HEK293 (cell line): ENCODE data around the gene LGALS8.

Experiments used
- BCL6B ChIP-seq: fragments of 450-650 bp; formaldehyde crosslinking; IDR thresholded peaks from 2 replicates; pipeline ENCODE4 v1.5.1; 2017; ENCODE audit warnings: missing biosample characterization, missing genetic modification characterization
- EGR2 ChIP-seq: fragments of 450-650 bp; formaldehyde crosslinking; IDR thresholded peaks from 2 replicates; pipeline ENCODE4 v1.5.1; 2016; ENCODE audit warnings: low read depth, missing biosample characterization, missing genetic modification characterization
- GFI1B ChIP-seq: fragments of 450-650 bp; formaldehyde crosslinking; IDR thresholded peaks from 2 replicates; pipeline ENCODE4 v1.5.1; 2016; ENCODE audit warnings: missing biosample characterization, missing genetic modification characterization
- IKZF3 ChIP-seq: fragments of 450-650 bp; IDR thresholded peaks from 2 replicates; pipeline ENCODE4 v1.5.0; 2018; ENCODE audit warnings: missing biosample characterization, mild to moderate bottlenecking, missing genetic modification characterization, moderate library complexity
- KLF16 ChIP-seq: fragments of 450-650 bp; formaldehyde crosslinking; IDR thresholded peaks from 2 replicates; pipeline ENCODE4 v1.5.1; 2017; ENCODE audit warnings: missing biosample characterization, missing genetic modification characterization
- OVOL3 ChIP-seq: fragments of 450-650 bp; formaldehyde crosslinking; IDR thresholded peaks from 2 replicates; pipeline ENCODE4 v1.5.1; 2016; ENCODE audit warnings: missing biosample characterization, missing genetic modification characterization
- SALL2 ChIP-seq: fragments of 450-650 bp; formaldehyde crosslinking; IDR thresholded peaks from 2 replicates; pipeline ENCODE4 v1.5.0; 2017; ENCODE audit warnings: missing biosample characterization, mild to moderate bottlenecking, missing genetic modification characterization, borderline replicate concordance
- SCRT2 ChIP-seq: fragments of 450-650 bp; formaldehyde crosslinking; IDR thresholded peaks from 2 replicates; pipeline ENCODE4 v1.5.1; 2016; ENCODE audit warnings: missing biosample characterization, missing genetic modification characterization
- SETDB1 ChIP-seq: IDR thresholded peaks from one replicate; pipeline ENCODE4 v1.6.1; 2017; ENCODE audit warnings: mild to moderate bottlenecking, low read length, moderate library complexity, mixed read lengths; ENCODE audit not compliant: insufficient read length
- SP2 ChIP-seq: fragments of 450-650 bp; formaldehyde crosslinking; IDR thresholded peaks from 2 replicates; pipeline ENCODE4 v1.5.1; 2016; ENCODE audit warnings: missing biosample characterization, missing genetic modification characterization
- SP7 ChIP-seq: fragments of 450-650 bp; formaldehyde crosslinking; IDR thresholded peaks from 2 replicates; pipeline ENCODE4 v1.5.1; 2016; ENCODE audit warnings: missing biosample characterization, missing genetic modification characterization
- TCF7L2 ChIP-seq: IDR thresholded peaks from 2 replicates; pipeline ENCODE4 v1.6.1; 2011; ENCODE audit warnings: low read depth, mild to moderate bottlenecking, inconsistent platforms, low read length, moderate library complexity, borderline replicate concordance
- ZFP3 ChIP-seq: fragments of 450-650 bp; formaldehyde crosslinking; IDR thresholded peaks from 2 replicates; pipeline ENCODE4 v1.5.1; 2016; ENCODE audit warnings: low read depth, missing biosample characterization, missing genetic modification characterization
- ZNF157 ChIP-seq: fragments of 450-650 bp; formaldehyde crosslinking; IDR thresholded peaks from 2 replicates; pipeline ENCODE4 v1.5.1; 2016; ENCODE audit warnings: missing biosample characterization, missing genetic modification characterization
- ZNF174 ChIP-seq: fragments of 450-650 bp; formaldehyde crosslinking; IDR thresholded peaks from 2 replicates; pipeline ENCODE4 v1.5.0; 2017; ENCODE audit warnings: missing biosample characterization, mild to moderate bottlenecking, missing genetic modification characterization
- ZNF184 ChIP-seq: fragments of 450-650 bp; IDR thresholded peaks from 2 replicates; pipeline ENCODE4 v1.5.1; 2018; ENCODE audit warnings: missing biosample characterization, mild to moderate bottlenecking, missing genetic modification characterization
- ZNF202 ChIP-seq: fragments of 450-650 bp; formaldehyde crosslinking; IDR thresholded peaks from 2 replicates; pipeline ENCODE4 v1.5.1; 2016; ENCODE audit warnings: missing biosample characterization, missing genetic modification characterization, borderline replicate concordance
- ZNF221 ChIP-seq: fragments of 450-650 bp; formaldehyde crosslinking; IDR thresholded peaks from 2 replicates; pipeline ENCODE4 v1.5.1; 2017; ENCODE audit warnings: missing biosample characterization, missing genetic modification characterization, borderline replicate concordance
- ZNF23 ChIP-seq: fragments of 450-650 bp; formaldehyde crosslinking; IDR thresholded peaks from 2 replicates; pipeline ENCODE4 v1.5.1; 2016; ENCODE audit warnings: missing biosample characterization, missing genetic modification characterization, borderline replicate concordance
- ZNF292 ChIP-seq: fragments of 450-650 bp; formaldehyde crosslinking; IDR thresholded peaks from 2 replicates; pipeline ENCODE4 v1.5.1; 2016; ENCODE audit warnings: low read depth, missing biosample characterization, missing genetic modification characterization, borderline replicate concordance
- ZNF37A ChIP-seq: fragments of 450-650 bp; IDR thresholded peaks from 2 replicates; pipeline ENCODE4 v1.5.1; 2018; ENCODE audit warnings: missing biosample characterization, missing genetic modification characterization
- ZNF404 ChIP-seq: fragments of 450-650 bp; formaldehyde crosslinking; IDR thresholded peaks from 2 replicates; pipeline ENCODE4 v1.5.1; 2017; ENCODE audit warnings: missing biosample characterization, missing genetic modification characterization
- ZNF510 ChIP-seq: fragments of 450-650 bp; formaldehyde crosslinking; IDR thresholded peaks from 2 replicates; pipeline ENCODE4 v1.5.1; 2018; ENCODE audit warnings: mild to moderate bottlenecking, missing genetic modification characterization, missing biosample characterization; ENCODE audit not compliant: insufficient replicate concordance
- ZNF610 ChIP-seq: fragments of 450-650 bp; formaldehyde crosslinking; IDR thresholded peaks from 2 replicates; pipeline ENCODE4 v1.5.1; 2016; ENCODE audit warnings: missing biosample characterization, missing genetic modification characterization, borderline replicate concordance
- ZNF624 ChIP-seq: fragments of 450-650 bp; formaldehyde crosslinking; IDR thresholded peaks from 2 replicates; pipeline ENCODE4 v1.5.1; 2017; ENCODE audit warnings: missing biosample characterization, missing genetic modification characterization
- ZNF654 ChIP-seq: fragments of 450-650 bp; formaldehyde crosslinking; IDR thresholded peaks from 2 replicates; pipeline ENCODE4 v1.5.1; 2016; ENCODE audit warnings: low read depth, missing biosample characterization, missing genetic modification characterization
- ZNF664 ChIP-seq: fragments of 450-650 bp; formaldehyde crosslinking; IDR thresholded peaks from 2 replicates; pipeline ENCODE4 v1.5.1; 2016; ENCODE audit warnings: missing biosample characterization, missing genetic modification characterization
- ZNF76 ChIP-seq: fragments of 450-650 bp; formaldehyde crosslinking; IDR thresholded peaks from 2 replicates; pipeline ENCODE4; 2016; ENCODE audit warnings: low read depth, missing biosample characterization, missing genetic modification characterization, borderline replicate concordance
- ZNF768 ChIP-seq: fragments of 450-650 bp; formaldehyde crosslinking; IDR thresholded peaks from 2 replicates; pipeline ENCODE4 v1.5.1; 2018; ENCODE audit warnings: missing biosample characterization, mild to moderate bottlenecking, missing genetic modification characterization
- ZNF830 ChIP-seq: fragments of 450-650 bp; IDR thresholded peaks from 2 replicates; pipeline ENCODE4 v1.5.0; 2018; ENCODE audit warnings: missing biosample characterization, missing genetic modification characterization, low read depth, mild to moderate bottlenecking, moderate library complexity
- ZSCAN16 ChIP-seq: fragments of 450-650 bp; formaldehyde crosslinking; IDR thresholded peaks from 2 replicates; pipeline ENCODE4 v1.5.1; 2016; ENCODE audit warnings: missing biosample characterization, missing genetic modification characterization
- ZSCAN23 ChIP-seq: fragments of 450-650 bp; formaldehyde crosslinking; IDR thresholded peaks from 2 replicates; pipeline ENCODE4 v1.5.1; 2016; ENCODE audit warnings: missing biosample characterization, missing genetic modification characterization
- ZSCAN30 ChIP-seq: fragments of 450-650 bp; IDR thresholded peaks from 2 replicates; pipeline ENCODE4 v1.5.1; 2018; ENCODE audit warnings: missing biosample characterization, mild to moderate bottlenecking, missing genetic modification characterization, moderate library complexity
- TF ChIP-seq, protein P1 (sequence below): fragments of 450-650 bp; formaldehyde crosslinking; IDR thresholded peaks from 2 replicates; pipeline ENCODE4 v1.5.1; 2016; ENCODE audit warnings: missing biosample characterization, missing genetic modification characterization, low read depth
- TF ChIP-seq, protein P2 (sequence below): fragments of 450-650 bp; formaldehyde crosslinking; IDR thresholded peaks from 2 replicates; pipeline ENCODE4 v1.5.1; 2016; ENCODE audit warnings: missing biosample characterization, missing genetic modification characterization
- TF ChIP-seq, protein P3 (sequence below): fragments of 450-650 bp; formaldehyde crosslinking; optimal IDR thresholded peaks from 2 replicates; pipeline ENCODE3; 2016; ENCODE audit warnings: missing biosample characterization, mild to moderate bottlenecking, missing genetic modification characterization

LGALS8 gene

GRCh38 chr1:236515443-236515958 lies 8.3 kb upstream of the LGALS8 start (continued):
- TF ChIP-seq SP7 (tag by site-specific recombination) (no peak), ZFP3 (no peak), KLF16 (no peak), ZSCAN23 (no peak), GFI1B (tag by site-specific recombination) (no peak), ZNF610 (no peak), SETDB1 (no peak), ZNF23 (tag by site-specific recombination) (no peak), SP2 (tag by site-specific recombination) (no peak), ZNF830 (tag by site-specific recombination) (no peak), TCF7L2 (no peak), ZNF654 (tag by site-specific recombination) (no peak), ZNF664 (tag by site-specific recombination) (no peak), ZNF404 (tag by site-specific recombination) (no peak), OVOL3 (tag by site-specific recombination) (no peak), ZSCAN16 (tag by site-specific recombination) (no peak), BCL6B (tag by site-specific recombination) (no peak), EGR2 (tag by site-specific recombination) (no peak), SALL2 (tag by site-specific recombination) (no peak), ZNF292 (tag by site-specific recombination) (no peak), SCRT2 (tag by site-specific recombination) (no peak), ZSCAN30 (tag by site-specific recombination) (0 out of 2 replicates have a peak, but pooled peaks have one; percentile 33), ZNF768 (no peak), ZNF157 (tag by site-specific recombination) (no peak), ZNF624 (tag by site-specific recombination) (no peak), ZNF510 (tag by site-specific recombination) (no peak), ZNF221 (tag by site-specific recombination) (no peak), ZNF202 (tag by site-specific recombination) (no peak), IKZF3 (tag by site-specific recombination) (peak; percentile 68), ZNF174 (tag by site-specific recombination) (no peak), ZNF76 (no peak), ZNF184 (tag by site-specific recombination) (no peak), ZNF37A (no peak)
- TF ChIP-seq, protein P1, sequence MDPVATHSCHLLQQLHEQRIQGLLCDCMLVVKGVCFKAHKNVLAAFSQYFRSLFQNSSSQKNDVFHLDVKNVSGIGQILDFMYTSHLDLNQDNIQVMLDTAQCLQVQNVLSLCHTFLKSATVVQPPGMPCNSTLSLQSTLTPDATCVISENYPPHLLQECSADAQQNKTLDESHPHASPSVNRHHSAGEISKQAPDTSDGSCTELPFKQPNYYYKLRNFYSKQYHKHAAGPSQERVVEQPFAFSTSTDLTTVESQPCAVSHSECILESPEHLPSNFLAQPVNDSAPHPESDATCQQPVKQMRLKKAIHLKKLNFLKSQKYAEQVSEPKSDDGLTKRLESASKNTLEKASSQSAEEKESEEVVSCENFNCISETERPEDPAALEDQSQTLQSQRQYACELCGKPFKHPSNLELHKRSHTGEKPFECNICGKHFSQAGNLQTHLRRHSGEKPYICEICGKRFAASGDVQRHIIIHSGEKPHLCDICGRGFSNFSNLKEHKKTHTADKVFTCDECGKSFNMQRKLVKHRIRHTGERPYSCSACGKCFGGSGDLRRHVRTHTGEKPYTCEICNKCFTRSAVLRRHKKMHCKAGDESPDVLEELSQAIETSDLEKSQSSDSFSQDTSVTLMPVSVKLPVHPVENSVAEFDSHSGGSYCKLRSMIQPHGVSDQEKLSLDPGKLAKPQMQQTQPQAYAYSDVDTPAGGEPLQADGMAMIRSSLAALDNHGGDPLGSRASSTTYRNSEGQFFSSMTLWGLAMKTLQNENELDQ (tag by site-specific recombination): no peak
- TF ChIP-seq, protein P2, sequence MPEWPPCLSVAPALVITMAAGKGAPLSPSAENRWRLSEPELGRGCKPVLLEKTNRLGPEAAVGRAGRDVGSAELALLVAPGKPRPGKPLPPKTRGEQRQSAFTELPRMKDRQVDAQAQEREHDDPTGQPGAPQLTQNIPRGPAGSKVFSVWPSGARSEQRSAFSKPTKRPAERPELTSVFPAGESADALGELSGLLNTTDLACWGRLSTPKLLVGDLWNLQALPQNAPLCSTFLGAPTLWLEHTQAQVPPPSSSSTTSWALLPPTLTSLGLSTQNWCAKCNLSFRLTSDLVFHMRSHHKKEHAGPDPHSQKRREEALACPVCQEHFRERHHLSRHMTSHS (tag by site-specific recombination): no peak
- TF ChIP-seq, protein P3, sequence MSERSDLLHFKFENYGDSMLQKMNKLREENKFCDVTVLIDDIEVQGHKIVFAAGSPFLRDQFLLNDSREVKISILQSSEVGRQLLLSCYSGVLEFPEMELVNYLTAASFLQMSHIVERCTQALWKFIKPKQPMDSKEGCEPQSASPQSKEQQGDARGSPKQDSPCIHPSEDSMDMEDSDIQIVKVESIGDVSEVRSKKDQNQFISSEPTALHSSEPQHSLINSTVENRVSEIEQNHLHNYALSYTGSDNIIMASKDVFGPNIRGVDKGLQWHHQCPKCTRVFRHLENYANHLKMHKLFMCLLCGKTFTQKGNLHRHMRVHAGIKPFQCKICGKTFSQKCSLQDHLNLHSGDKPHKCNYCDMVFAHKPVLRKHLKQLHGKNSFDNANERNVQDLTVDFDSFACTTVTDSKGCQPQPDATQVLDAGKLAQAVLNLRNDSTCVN (tag by site-specific recombination): no peak
- TF ChIP-seq, all 188 proteins: peak for 7
